ENCODE measurements around the gene ARF1. TPM values are rescaled to one million over a fixed set of nuclear protein-coding genes. Genes with fewer than 3 reads are reported as not detected.

The ARF1 gene
- total and polyA plus RNA-seq, 2 of the 8 experiments (the other 6 are each of a cell fraction or from before 2014, with no cell fraction given), result 265 to 471 TPM

DNA sequence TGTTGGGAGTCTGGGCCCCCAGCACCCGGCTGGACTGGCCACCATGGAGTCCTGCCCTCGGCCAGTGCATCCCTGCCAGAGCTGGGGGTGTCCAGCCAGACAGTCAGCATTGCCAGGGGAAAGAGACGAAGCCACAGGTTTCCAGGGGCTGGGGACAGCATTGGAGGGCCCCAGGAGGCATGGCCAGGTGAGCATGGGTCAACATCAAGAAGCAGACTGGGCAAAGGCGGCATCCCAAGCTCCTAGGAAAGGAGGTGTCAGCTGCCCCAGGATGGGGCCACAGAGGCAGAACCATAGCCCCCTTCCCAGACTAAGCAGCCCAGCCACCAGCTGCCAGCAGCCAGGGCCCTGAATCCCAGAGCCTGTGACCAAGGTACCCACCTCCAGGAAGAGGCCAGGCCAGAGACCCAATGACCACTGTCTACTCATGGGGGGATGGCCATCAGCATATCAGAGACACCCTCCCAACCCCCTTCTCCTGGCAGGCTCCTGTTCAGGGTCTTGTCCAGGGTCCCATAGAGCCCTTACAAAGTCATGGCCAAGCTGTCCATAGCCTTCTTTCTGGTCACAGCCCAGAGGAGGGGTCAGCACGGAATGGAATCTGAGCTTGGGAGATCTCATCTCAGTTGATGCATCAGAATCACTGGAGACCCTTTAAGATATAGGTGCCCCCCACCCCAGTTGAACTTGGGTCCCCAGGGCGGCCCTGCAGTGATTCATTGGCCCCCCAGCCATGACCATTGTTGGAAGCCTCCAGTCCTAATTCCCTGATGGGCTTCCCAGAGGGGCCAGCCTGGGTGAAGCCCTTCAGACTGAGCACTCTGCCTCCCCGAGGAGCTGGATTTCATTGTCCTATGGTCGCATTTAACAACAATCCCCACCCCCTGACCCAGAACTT lies 43.3 kb upstream of the ARF1 start:
- H2AFZ ChIP-seq (ENCODE audit: low read length), result no peak overlapping the region
- peaks cover 12 to 62% (median 47%) of the 10 kb centered on the region in 4 experiments for H3K27me3 ChIP-seq (replicated peaks in 1 of 4; ENCODE audit: control insufficient read depth in 3 of 4, extremely low read depth in 1 of 4, insufficient read depth in 3 of 4, low read length in 3 of 4)
- no peak overlapping the region for H4K91ac ChIP-seq (replicated peaks; ENCODE audit: insufficient read length, low read length)
- no peak overlapping the region for H2BK120ac ChIP-seq (replicated peaks; ENCODE audit: low read depth, low read length)
- CTCF ChIA-PET (ENCODE audit: partially characterized antibody), result interaction anchor here (0.6 to 4.4 kb wide), 7 partner anchors 13 to 40 kb away, joined by 3 to 20 read pairs (median 3); partner anchors contain the start of gene WNT3A
- H3K4ac ChIP-seq (replicated peaks; ENCODE audit: insufficient read length, low read depth, low read length), result no peak overlapping the region
- no peak overlapping the region for H2BK5ac ChIP-seq (ENCODE audit: low read depth, low read length)
- H3K9me3 ChIP-seq (ENCODE audit: insufficient read depth in 2 of 2, low read depth in 1 of 2, low read length in 1 of 2), result no peaks in the 10 kb centered on the region
- no peak overlapping the region for H2BK15ac ChIP-seq (ENCODE audit: low read length)
- DNase-seq (ENCODE audit: low read depth in 1 of 2, low spot score in 2 of 2) (peak in 1 of 2 experiments; percentile 33), FAIRE-seq (no peak)
- no peak overlapping the region for H4K5ac ChIP-seq (ENCODE audit: insufficient read length, low read depth, low read length)
- no peaks in the 10 kb centered on the region for H3K79me1 ChIP-seq (ENCODE audit: low read depth, low read length)
- peaks cover 0 to 7% of the 10 kb centered on the region in 2 experiments for H4K20me1 ChIP-seq (replicated peaks in 1 of 2; ENCODE audit: control insufficient read depth in 1 of 2, insufficient read depth in 2 of 2, low read length in 2 of 2)
- no peak overlapping the region for H3K27ac ChIP-seq (ENCODE audit: low read depth, low read length)
- no peak overlapping the region; a peak in 1 of 4 replicates for H3K4me2 ChIP-seq (ENCODE audit: insufficient read depth in 1 of 2, low read depth in 2 of 2, low read length in 2 of 2)
- H3K9ac ChIP-seq (replicated peaks in 1 of 4; ENCODE audit: extremely low read depth in 1 of 4, low read depth in 3 of 4, low read length in 3 of 4), result no peak overlapping the region
- peaks cover 19% of the 10 kb centered on the region; the same call in 1 of the 2 replicates for H3K23me2 ChIP-seq (ENCODE audit: low read depth, low read length)
- no peak overlapping the region for H2BK20ac ChIP-seq (ENCODE audit: low read length)
- H3K79me2 ChIP-seq (ENCODE audit: control insufficient read depth in 1 of 2, insufficient read depth in 2 of 2, low read length in 2 of 2), result no peaks in the 10 kb centered on the region
- 84% methylated on average over 8 of the region's 8 CpGs; no CpG with 5 or more reads in 1 of the 2 experiments for WGBS, 2 experiments (ENCODE audit: extremely low coverage in 1 of 2, insufficient coverage in 1 of 2, insufficient read length in 1 of 2, insufficient replicate concordance in 2 of 2, low coverage in 1 of 2, low lambda C conversion rate in 2 of 2, missing lambda C conversion rate in 1 of 2)
- no peak overlapping the region for H2BK12ac ChIP-seq (ENCODE audit: low read depth, low read length)
- no peak overlapping the region for H3K56ac ChIP-seq (replicated peaks; ENCODE audit: insufficient read length, low read depth, low read length)
- peaks cover 0 to 13% (median 7%) of the 10 kb centered on the region in 4 experiments; a peak in 6 of 7 replicates for H3K4me1 ChIP-seq (replicated peaks in 1 of 4; ENCODE audit: control insufficient read depth in 3 of 4, insufficient read depth in 4 of 4, low read length in 3 of 4)
- H4K8ac ChIP-seq (ENCODE audit: extremely low read depth, insufficient read depth, low read length), result no peak overlapping the region
- POLR2A ChIA-PET (ENCODE audit: partially characterized antibody), result no interaction called here
- no peak for TF ChIP-seq KDM4A (IDR thresholded peaks at IDR 0.05; ENCODE audit: low read depth, low read length, severe bottlenecking)
- peak; percentile 25 for TF ChIP-seq EZH2 (IDR thresholded peaks at IDR 0.05; ENCODE audit: low read depth, low read length, severe bottlenecking)
- no peak overlapping the region for H3K18ac ChIP-seq (ENCODE audit: extremely low read depth, low read length)
- H3K36me3 ChIP-seq (ENCODE audit: control insufficient read depth in 2 of 4, insufficient read depth in 4 of 4, low read length in 3 of 4), result no peaks in the 10 kb centered on the region
- H3K23ac ChIP-seq (ENCODE audit: insufficient read length), result no peak overlapping the region
- no peak overlapping the region for H3K4me3 ChIP-seq (ENCODE audit: extremely low read depth in 1 of 4, insufficient read depth in 2 of 4, low read depth in 3 of 4, low read length in 4 of 4)
- no peak overlapping the region for H3K14ac ChIP-seq (ENCODE audit: insufficient read length)
- H2AK5ac ChIP-seq (ENCODE audit: low read depth, low read length), result no peak overlapping the region
